Measurements from ENCODE around the gene CRTAC1.

GRCh38 chr10:97913614-97914013, 116.8 kb downstream of the CRTAC1 start:
- no peak for TF ChIP-seq TOX (CRISPR knock-in tag; IDR thresholded peaks at IDR 0.05; ENCODE audit: borderline replicate concordance)
- no peak for TF ChIP-seq ZC3H10 (CRISPR knock-in tag; IDR thresholded peaks at IDR 0.05)
- no peak for TF ChIP-seq ZFP3 (CRISPR knock-in tag; IDR thresholded peaks at IDR 0.05)
- no peak for TF ChIP-seq ZFP30 (CRISPR knock-in tag; IDR thresholded peaks at IDR 0.05)
- TF ChIP-seq ARNTL (CRISPR knock-in tag; IDR thresholded peaks at IDR 0.05; ENCODE audit: borderline replicate concordance, low read depth) = no peak
- TF ChIP-seq ZNF70 (CRISPR knock-in tag; IDR thresholded peaks at IDR 0.05) = no peak
- no peak for TF ChIP-seq TSHZ2 (CRISPR knock-in tag; IDR thresholded peaks at IDR 0.05)
- TF ChIP-seq, protein P1, sequence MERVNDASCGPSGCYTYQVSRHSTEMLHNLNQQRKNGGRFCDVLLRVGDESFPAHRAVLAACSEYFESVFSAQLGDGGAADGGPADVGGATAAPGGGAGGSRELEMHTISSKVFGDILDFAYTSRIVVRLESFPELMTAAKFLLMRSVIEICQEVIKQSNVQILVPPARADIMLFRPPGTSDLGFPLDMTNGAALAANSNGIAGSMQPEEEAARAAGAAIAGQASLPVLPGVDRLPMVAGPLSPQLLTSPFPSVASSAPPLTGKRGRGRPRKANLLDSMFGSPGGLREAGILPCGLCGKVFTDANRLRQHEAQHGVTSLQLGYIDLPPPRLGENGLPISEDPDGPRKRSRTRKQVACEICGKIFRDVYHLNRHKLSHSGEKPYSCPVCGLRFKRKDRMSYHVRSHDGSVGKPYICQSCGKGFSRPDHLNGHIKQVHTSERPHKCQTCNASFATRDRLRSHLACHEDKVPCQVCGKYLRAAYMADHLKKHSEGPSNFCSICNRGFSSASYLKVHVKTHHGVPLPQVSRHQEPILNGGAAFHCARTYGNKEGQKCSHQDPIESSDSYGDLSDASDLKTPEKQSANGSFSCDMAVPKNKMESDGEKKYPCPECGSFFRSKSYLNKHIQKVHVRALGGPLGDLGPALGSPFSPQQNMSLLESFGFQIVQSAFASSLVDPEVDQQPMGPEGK (CRISPR knock-in tag; IDR thresholded peaks at IDR 0.05; ENCODE audit: borderline replicate concordance) = no peak

All from SK-N-SH treated with all-trans-retinoic acid at 6 μM for 48 hours (cell line).